ENCODE data around the gene CADM2.
A peak's percentile ranks its signal among the peaks of the same experiment; 100 is the strongest.
"Not testable (repeated sequence)": the region's sequence is repeated elsewhere in the genome, so short reads cannot be mapped to it uniquely, and the experiment has no call there.

Gene CADM2

DNA sequence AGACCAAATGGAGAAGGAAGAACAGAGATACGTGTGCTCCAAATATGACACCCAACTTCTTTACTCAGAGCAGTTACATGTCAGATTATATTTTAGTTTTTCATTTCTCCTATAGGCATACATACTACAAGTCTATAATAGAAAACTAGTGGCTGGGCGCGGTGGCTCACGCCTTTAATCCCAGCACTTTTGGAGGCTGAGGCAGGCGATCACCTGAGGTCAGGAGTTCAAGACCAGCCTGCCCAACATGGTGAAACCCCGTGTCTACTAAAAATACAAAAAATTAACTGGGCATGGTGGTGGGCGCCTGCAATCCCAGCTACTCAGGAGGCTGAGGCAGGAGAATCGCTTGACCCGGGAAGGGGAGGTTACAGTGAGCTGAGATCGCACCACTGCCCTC, 1030.8 kb downstream of the CADM2 start:
- not testable (repeated sequence) for DNase-seq

DNA sequence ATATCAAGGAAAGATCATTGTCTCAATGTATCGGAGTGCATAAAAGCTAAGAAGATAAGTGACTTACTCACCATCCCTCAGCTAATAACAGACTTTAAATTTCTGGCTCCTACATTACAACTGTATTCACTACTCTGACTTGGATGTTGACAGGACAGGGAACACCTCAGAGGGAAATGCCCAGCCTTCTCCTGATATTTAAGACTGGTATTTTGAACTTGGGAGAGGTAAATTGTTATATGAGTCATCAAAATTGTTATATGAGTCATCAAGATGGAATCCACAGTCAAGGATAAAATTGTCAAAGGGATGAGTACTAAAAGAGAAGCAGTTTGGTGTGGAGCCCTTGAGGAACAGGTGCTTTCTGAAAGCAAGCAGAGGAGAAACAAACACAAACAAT, 1070.8 kb downstream of the CADM2 start:
- DNase-seq, result peak; percentile 2

DNA sequence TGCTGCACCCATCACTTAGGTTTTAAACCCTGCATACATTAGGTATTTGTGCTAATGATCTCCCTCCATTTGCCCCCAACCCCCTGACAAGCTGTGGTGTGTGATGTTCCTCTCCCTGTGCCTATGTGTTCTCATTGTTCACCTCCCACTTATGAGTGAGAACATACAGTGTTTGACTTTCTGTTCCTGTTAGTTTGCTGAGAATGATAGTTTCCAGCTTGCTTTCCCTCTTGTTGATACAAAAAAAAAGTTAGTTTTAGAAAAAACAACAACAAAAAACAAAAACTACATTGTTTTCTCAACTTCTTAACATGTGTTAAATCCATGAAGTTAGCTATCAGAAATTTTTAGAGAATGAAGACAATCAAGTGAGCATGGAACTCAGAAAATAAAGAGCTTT, 1079.1 kb downstream of the CADM2 start:
- DNase-seq, result no peak

- no peak for DNase-seq
These were observed 1087.8 kb downstream of the CADM2 start for GRCh38 chr3:86046436-86047136.

GRCh38 chr3:86047161-86047560, 1088.4 kb downstream of the CADM2 start:
- DNase-seq, result no peak

DNA sequence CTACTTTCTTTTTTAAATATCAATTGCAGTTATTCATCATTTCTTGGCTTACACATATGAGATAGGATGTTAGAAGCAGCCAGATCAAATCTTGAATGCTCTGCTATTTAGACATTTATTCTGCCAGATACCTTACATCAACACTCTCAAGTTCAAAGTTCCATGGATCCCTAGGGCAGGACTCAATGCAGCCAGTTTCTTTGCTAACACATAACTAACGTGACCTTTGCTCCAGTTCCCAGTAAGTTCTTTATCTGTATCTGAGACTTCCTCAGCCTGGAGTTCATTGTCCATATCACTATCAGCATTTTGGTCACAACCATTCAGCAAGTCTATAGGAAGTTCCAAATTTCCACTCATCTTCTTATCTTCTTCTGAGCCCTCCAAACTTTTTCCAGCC, 1092.3 kb downstream of the CADM2 start:
- DNase-seq, result no peak

- no peak for DNase-seq
These were observed 1097.2 kb downstream of the CADM2 start for GRCh38 chr3:86056032-86056431.

DNA sequence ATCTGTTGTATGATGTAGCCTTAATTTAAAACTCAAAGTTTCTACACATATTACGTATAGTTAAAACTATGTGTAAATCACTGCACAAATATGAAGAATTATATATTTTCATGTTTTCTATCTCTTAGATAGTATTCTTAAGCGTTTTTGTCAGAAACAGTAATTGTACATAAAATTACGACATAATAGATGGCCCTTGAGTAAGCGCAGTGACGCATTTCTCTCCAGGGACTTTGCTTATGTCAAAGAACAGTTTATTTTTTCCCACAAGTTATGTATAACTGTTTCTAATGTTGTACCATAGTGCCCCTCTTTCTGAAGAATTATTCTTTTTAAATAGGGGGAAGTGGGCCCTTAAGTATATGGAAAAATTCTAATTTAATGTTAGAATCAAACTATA, 1098.2 kb downstream of the CADM2 start:
- no peak for DNase-seq

- DNase-seq, result no peak
These were observed 1115.0 kb downstream of the CADM2 start for GRCh38 chr3:86073799-86074198.

DNA sequence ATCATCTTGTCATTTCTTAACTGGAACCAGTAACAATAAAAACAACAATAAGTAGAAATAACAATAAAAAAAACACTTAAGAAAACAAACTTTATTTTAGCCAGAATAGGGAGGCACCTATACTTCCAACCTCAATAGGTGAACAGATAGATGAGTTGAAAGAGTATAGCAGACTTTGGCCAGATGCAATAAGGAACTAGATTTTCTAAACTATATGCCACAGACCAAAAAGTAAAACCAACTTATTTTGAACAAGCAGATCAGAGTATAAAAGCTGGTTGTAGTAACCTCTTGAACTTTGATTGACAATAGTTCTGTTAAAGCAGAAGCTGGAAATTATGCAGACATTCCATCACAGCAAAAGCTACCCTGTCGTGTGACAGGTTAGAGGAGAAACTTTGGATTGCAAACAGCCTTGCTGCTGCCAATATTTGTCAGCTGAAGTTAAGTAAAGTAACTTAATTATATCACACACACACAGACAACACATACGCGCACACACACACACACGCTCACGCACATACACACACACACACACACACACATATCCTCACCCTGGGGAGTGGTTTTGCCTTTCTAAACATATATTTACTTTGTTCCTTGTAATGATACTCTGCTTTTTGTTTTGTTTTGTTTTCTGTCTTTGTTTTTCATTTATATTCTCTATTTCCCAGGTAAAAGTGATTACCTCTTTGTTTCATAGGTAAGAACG, 1128.5 kb downstream of the CADM2 start:
- DNase-seq, result no peak

- DNase-seq, result no peak
These were observed 1145.4 kb downstream of the CADM2 start for GRCh38 chr3:86104154-86104553.

DNA sequence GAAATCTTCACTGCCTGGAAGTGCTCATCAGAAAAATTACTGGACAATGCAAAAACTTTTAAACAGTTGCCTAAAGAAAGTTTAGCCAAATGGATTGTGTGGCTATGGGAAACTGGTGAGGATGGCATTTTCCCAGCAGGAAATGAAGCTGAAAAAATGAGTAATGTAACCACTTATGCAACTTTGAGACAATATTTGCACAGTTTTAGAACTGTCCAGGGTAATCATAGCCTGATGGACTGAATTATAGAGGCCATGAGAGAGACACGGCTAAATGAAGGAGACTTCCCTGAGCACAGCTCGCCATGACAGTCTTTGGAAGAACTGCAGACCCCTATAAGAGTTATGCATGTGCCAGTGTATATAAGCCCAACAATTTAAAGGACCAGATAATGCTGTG, 1150.6 kb downstream of the CADM2 start:
- no peak for DNase-seq
